ENCODE results near the gene RARA.

- TF ChIP-seq ZBTB20 (tag by site-specific recombination; IDR thresholded peaks at IDR 0.05) (no peak), ZNF830 (tag by site-specific recombination; IDR thresholded peaks at IDR 0.05; ENCODE audit: low read depth) (no peak)
- TF ChIP-seq, protein P1, sequence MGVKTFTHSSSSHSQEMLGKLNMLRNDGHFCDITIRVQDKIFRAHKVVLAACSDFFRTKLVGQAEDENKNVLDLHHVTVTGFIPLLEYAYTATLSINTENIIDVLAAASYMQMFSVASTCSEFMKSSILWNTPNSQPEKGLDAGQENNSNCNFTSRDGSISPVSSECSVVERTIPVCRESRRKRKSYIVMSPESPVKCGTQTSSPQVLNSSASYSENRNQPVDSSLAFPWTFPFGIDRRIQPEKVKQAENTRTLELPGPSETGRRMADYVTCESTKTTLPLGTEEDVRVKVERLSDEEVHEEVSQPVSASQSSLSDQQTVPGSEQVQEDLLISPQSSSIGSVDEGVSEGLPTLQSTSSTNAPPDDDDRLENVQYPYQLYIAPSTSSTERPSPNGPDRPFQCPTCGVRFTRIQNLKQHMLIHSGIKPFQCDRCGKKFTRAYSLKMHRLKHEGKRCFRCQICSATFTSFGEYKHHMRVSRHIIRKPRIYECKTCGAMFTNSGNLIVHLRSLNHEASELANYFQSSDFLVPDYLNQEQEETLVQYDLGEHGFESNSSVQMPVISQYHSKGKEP (tag by site-specific recombination; IDR thresholded peaks at IDR 0.05): no peak
- TF ChIP-seq, protein P2, sequence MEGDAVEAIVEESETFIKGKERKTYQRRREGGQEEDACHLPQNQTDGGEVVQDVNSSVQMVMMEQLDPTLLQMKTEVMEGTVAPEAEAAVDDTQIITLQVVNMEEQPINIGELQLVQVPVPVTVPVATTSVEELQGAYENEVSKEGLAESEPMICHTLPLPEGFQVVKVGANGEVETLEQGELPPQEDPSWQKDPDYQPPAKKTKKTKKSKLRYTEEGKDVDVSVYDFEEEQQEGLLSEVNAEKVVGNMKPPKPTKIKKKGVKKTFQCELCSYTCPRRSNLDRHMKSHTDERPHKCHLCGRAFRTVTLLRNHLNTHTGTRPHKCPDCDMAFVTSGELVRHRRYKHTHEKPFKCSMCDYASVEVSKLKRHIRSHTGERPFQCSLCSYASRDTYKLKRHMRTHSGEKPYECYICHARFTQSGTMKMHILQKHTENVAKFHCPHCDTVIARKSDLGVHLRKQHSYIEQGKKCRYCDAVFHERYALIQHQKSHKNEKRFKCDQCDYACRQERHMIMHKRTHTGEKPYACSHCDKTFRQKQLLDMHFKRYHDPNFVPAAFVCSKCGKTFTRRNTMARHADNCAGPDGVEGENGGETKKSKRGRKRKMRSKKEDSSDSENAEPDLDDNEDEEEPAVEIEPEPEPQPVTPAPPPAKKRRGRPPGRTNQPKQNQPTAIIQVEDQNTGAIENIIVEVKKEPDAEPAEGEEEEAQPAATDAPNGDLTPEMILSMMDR (tag by site-specific recombination; IDR thresholded peaks at IDR 0.05): no peak
- TF ChIP-seq, protein P3, sequence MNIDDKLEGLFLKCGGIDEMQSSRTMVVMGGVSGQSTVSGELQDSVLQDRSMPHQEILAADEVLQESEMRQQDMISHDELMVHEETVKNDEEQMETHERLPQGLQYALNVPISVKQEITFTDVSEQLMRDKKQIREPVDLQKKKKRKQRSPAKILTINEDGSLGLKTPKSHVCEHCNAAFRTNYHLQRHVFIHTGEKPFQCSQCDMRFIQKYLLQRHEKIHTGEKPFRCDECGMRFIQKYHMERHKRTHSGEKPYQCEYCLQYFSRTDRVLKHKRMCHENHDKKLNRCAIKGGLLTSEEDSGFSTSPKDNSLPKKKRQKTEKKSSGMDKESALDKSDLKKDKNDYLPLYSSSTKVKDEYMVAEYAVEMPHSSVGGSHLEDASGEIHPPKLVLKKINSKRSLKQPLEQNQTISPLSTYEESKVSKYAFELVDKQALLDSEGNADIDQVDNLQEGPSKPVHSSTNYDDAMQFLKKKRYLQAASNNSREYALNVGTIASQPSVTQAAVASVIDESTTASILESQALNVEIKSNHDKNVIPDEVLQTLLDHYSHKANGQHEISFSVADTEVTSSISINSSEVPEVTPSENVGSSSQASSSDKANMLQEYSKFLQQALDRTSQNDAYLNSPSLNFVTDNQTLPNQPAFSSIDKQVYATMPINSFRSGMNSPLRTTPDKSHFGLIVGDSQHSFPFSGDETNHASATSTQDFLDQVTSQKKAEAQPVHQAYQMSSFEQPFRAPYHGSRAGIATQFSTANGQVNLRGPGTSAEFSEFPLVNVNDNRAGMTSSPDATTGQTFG (tag by site-specific recombination; IDR thresholded peaks at IDR 0.05; ENCODE audit: borderline replicate concordance): no peak
Observed at GRCh38 chr17:40321524-40321929, 12.5 kb downstream of the RARA start.
